Glomerular visceral epithelial cell (primary cell): ENCODE measurements around the gene TMEM117.
"Not testable (repeated sequence)": the region's sequence is repeated elsewhere in the genome, so short reads cannot be mapped to it uniquely, and the experiment has no call there.

Experiments used
- DNase-seq: peaks from one replicate; pipeline ENCODE4 v3.0.0-alpha.2; 2016; ENCODE audit errors: extremely low spot score

The TMEM117 gene

DNA sequence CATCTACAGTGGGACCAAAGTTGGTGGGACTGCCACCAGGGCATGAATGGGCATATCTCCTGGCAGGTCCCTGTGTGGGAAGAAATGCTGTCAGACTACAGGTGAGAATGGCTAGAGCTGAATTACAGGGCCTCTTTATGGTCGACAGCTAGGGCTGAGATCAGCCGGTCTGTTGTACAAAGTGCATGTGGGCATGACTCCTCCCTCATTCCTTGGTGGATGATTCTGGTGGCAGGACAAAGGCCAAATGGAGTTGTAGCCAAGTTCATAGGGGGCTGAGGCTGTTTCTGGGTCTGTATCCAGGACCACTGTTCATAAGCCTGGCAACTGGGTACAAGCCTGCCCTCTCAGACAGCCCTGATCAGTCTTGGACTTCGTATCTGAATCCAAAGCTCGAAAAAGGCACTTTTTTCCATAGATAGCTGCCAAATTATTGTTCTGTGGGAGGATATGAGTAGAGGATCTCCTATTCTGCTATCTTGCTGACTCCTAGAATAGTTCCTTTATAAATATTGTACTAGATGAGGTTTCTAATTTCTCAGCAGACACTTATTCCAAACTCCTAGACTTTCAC is 460.8 kb downstream of the TMEM117 start:
- DNase-seq: no peak

DNA sequence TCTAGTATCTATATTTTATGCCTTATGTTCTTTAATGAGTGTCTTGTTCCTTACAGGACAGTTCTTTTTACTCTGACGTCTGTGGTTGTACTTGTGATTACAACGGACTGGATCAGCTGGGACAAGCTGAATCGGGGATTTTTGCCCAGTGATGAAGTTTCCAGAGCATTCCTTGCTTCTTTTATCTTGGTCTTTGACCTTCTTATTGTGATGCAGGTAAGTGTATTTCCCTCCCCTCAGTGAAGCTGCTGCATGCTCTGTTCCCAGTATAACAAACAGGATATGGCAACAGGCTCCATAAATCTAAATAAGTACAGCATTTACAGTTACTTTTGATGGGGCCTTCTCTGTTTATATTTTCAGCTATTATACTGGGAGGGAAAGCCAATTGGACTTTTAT is 463.6 kb downstream of the TMEM117 start:
- no peak for DNase-seq

DNA sequence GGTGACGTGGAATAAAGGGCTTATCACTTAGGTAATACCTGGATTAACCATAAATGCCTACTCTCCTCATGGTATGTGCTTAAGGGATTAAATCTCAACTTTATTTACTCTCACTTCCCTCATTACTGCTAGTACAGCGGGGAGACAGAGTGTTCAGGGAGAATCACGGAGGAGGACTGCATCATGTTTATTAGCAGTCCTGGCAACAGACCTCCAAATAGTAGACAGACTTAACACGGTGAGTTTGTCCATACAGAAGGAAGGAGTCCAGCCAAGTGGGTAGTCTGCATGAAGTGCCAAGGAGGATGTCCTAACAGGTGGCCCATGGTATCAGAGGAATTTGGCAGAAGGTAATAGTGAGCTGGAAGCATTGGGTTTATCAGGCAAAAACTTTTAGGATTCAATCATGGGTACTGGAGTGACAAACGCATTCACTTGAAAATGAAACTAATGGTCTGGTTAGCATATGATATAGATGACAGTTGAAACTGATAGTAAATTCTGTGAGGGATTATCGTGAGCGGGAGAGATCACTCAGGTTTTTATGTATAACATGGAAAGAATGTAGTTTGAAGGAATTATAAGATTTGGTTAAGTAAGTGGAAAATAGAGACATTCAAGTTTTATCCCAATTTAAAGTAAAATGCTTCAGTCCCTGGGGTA is 471.8 kb downstream of the TMEM117 start:
- DNase-seq: no peak

DNA sequence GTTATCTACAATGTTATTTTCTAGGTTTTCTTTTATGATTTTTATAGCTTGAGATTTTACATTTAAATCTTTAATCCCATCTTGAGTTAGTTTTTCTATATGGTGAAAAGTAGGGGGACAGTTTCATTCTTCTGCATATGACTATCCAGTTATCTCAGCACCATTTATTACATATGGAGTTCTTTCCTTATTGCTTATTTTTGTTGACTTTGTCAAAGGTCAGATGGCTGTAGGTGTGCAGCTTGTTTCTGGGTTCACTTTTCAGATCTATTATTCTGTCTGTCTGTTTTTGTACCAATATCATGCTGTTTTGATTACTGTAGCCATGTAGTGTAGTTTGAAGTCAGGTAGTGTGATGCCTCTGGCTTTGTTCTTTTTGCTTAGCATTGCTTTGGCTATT is 477.3 kb downstream of the TMEM117 start:
- DNase-seq: no peak

DNA sequence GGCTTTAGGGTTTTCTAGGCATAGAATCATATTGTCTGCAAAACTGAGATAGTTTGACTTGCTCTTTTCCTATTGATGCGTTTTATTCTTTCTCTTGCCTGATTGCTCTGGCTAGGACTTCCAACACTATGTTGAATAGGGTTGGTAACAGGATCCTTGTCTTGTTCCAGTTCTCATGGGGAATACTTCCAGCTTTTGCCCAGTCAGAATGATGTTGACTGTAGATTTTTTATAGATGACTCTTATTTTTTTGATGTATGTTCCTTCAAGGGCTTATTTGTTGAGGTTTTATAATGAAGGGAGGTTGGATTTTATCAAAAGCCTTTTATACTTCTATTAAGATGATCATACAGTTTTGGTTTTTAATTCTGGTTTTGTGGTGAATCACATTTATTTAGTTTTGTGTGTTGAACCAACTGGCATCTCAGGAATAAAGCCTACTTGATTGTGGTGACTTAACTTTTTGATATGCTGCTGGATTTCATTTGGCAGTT is 478.2 kb downstream of the TMEM117 start:
- DNase-seq: no peak

DNA sequence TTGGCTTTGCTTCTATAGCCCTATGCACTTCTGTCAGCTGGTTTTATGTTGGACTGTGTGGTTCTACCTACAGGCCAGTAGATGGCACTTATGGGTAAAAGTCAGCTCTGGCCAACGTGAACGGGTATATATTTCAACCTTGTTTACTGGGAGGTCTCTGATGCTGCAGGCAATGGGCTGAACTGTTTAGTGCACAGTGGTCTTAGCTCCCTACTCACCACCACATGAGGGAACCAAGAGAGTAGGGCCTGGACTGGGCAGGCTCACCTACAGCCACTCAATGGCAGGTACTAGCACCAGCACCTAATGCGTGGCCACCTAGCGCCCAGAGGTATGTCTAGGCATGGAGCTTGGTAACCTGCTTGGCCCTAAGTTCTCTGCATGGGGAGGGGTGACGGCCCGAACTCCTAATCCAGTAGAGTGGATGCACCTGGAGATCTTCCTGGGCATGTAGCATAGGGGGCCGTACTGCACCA is 481.8 kb downstream of the TMEM117 start:
- peak; percentile 13 for DNase-seq

DNA sequence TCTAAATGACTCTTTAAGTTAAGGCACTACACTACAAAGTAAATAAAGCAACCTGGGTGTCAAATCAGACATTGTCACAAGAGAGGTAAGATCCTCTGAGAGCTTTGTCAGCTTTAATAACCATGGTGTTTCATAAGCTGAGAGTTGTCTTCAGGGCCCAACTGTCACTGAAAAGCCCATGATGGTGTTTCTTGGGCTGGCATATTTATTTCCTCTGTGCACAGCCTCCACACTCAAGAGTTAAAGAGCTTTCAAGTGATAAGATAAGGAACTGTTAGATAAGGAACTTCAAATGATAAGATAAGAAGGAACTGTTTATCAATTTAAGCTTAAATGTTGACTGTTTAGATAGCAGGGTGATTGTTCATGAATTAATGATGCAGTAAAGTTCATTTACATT is 495.4 kb downstream of the TMEM117 start:
- no peak for DNase-seq

DNA sequence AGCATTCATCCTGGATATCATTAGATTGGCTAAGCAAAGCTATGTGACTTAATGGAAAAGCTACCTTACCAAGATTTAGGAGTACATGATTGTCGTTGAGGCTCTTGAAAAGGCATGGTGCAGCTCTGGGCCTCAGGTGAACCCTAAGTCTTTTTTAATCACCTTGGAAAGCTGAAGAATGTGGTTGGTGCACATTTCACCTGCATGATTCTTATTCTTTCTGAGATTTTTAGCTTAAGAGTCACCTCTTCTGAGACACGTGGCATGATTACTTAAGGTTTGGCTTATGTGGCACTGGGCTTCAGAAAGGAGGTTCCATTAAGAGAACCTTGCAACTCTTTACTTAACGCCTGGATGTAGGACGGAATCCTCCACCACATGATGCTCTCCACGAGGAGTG is 498.5 kb downstream of the TMEM117 start:
- no peak for DNase-seq

DNA sequence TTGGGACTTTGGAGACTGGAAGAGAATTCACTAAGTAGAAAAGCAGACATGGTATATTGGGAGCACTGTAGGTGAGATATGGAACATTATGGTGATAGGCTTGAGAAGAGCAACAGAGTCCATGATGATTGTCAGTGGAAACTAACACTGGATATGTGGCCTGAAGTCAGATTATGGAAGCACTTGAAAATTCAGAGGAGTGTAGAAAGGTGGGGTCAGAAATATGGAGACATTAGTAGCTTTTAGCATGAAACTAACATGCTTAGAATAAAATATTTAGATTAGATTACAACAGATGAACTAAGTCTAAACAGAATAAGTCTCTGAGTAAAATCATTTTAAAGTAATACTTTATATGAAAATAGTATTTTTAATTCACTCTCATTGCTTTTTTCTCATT is 499.1 kb downstream of the TMEM117 start:
- no peak for DNase-seq

DNA sequence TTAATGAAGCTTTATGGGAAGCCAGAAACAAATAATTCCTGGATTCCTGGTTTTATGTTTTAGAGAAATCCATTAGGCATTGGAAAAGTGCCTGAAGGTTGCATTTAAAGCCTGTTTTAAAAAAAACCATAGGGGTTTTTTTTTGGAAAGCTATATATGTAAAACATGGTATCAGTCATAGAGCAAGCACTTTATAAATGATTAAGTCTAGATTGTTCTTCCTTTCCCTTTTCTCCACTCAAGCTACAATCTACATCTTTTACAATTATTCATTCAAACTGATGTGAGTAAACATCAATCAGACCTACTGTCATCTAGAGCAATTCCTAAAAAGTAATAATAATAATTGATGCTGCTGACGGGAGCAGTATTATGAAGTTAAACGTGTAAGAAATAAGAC is 500.7 kb downstream of the TMEM117 start:
- DNase-seq: no peak

DNA sequence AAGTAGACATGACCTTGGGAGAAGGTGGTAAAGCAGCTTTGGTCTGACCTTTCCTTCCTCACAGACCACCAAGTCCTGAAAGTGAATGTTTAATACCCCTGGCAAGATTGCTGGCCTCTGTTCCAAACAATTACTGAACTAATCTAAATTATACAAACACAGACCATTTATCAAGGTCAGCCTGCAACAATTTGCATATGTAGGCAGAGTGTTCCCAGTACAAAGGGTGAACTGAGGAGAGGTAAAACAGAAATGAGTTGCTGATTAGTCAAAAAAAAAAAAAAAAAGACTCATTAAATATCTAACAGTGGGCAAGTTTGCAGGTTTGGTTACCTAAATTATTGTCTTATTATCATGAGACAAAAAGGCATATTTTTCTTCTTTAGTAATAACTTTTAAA is 506.5 kb downstream of the TMEM117 start:
- no peak for DNase-seq

DNA sequence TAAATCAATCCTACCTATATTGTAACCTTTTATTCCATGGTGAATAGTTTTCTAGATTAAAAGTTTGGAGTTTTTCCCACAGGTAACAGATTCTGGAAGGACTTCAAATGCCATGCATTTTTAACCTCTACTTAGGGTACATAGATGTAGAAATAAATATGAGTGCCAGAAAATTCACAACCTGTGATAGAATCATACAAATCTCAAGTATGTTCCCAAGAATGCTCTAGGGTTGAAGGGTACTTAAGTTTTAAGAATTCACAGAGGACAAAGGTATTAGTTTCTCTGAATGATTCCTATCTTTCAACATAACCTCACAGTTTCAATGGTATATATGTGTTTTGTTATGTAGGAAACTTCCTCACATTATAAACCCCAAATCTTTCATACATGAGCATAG is 511.3 kb downstream of the TMEM117 start:
- no peak for DNase-seq

DNA sequence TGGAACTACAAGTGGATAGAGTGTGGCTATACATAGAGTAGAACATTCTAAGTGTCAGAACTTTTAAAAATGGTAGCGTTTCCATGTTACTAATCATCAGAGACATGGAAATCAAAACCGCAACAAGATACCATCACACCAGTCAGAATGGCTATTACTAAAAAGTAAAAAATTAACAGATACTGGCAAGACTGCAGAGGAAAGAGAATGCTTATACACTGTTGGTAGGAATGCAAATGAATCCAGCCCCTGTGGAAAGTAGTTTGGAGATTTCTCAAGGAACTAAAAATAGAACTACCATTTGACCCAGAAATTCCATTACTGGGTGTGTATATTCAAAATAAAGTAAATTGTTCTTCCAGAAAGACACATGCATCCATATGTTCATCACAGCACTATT is 521.6 kb downstream of the TMEM117 start:
- peak; percentile 8 for DNase-seq

DNA sequence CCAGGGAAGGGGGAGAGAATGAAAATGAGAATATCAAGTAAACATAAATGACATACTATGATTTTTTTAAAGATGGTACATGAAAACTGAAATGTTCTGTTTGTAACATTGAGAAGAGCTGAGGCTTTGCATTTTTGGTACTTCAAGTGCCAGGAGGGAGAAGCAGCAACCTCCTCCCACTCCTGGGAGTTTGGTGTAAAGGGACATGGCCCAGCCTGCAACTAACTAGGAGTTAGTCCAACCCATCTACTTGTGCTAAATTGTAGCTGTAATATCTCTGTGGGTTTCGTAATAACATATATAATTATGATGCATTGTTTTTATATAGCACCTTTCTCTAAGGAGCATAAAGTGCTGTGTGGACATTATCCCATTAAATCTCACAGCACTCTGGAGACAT is 522.8 kb downstream of the TMEM117 start:
- DNase-seq: no peak

DNA sequence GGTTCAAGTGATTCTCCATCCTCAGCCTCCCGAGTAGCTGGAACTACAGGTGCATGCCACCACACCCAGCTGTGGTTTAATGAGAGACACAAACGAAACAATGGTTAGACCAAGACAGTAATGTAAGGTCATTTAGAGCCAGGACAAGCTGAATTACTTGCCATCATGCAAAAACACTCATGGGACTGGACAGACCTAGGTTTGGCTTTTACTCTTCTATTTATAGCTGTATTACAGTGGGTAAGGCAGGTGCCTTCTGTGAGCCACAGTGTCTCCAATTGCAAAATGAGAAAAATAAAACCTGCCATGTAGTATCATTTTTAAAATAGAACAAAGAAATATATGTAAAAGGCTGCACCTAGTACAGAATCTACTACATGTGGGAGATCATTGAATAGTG is 527.1 kb downstream of the TMEM117 start:
- DNase-seq: no peak

DNA sequence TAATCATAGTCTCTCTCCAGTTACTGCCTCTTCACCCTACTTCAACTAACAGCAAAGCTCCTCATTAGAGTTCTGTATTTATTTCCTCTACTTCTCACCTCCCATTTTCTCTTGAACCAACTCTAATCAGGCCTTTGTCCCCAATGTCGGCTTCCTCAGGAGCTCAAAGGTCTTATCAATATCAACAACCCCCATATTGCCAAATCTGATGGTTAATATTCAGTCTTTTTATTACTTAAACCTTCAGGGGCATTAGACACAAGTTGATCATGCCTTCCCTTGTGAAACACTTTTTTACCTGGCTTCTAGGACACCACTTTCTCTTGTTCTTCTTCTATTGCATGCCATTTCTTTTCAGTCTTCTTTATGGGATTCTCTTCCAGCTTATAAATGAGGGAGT is 531.3 kb downstream of the TMEM117 start:
- DNase-seq: no peak

DNA sequence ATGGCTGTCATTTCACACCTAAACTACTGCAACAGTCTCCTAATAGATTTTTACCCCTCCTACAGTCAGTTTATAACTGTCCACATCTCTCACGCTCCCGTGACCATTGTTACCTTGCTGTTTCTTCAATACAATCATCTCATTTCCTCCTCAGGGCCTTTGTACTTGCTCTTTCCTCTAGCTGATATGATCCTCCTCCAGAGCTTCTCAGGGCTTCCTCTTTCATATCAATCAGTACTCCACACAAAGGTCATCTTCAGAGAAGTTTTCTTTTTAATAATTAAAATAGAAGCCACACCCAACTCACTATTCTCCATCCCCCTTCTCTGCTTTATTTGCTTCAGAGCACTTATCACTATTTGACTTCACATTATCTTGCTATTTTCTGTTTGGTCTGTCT is 532.0 kb downstream of the TMEM117 start:
- DNase-seq: no peak

DNA sequence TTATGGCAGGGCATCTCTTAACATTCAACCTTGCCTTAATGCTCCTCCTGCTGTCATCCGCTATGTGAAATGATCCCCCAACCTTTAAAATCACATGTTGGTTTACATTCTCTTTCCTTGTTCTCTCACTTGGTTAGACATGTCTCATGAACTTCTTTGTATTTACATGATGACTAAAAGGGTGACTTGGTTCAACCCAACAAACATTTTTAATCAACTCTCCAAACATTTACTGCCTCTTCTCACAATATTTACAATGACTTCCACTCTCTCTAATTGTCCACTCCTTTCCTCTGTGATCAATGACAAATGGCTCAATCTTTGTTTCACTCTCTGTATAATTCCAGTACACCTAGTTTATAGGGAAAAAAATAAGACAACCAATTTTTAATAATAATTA is 534.1 kb downstream of the TMEM117 start:
- DNase-seq: no peak

DNA sequence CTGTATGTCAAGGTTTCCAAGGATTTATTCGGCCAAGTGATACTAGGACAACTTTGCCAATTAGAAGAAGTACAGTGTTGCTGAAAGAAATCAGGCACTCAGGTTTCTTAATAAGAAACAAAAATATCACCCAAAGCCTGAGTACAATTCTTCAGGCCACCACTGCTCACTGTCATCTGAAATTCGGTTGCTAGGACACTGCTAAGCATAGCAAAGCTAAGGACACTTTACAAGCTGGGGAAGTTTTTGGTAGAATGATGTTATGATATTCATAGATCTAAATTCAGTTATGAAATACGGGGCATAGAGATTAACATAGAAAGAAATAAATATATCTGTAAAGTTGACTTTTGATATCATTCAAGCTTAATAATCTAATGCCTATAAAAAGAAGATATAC is 535.1 kb downstream of the TMEM117 start:
- no peak for DNase-seq

DNA sequence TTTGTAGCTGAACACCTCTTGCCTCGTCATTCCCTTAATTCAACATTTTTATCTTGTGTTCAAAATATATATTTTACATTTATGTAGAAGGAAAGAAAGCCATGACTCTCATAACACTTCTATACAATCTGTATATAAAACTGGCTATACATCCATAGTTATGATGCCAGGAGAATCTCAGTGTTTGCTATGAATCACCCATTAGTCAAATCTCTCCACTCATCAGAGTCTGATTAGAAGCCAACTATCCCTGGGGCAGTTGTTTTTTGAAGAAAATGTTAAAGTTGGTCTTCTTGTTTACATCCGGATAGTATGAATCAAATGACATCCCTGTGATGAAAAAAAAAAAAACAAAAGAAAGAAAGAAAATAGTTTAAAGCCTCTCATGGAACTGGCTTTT is 536.4 kb downstream of the TMEM117 start:
- DNase-seq: no peak

DNA sequence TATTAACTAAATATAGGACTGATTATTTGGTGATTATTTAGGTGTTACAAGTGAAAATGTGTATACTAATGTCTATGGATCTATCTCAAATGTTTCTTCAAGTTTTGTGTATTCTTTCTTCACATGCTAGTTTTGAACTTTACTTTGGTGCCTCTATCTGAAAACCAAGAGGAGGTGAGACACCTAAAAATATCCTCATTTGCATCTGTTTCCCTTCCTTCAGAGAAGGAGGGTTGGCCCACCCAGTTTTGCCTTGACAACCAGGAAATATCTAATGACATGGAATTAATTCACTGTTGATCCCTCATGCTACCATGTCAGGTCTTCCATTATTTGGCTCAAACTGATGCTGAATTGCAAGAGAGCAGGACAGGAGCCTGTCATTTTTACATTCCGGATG is 539.8 kb downstream of the TMEM117 start:
- no peak for DNase-seq

DNA sequence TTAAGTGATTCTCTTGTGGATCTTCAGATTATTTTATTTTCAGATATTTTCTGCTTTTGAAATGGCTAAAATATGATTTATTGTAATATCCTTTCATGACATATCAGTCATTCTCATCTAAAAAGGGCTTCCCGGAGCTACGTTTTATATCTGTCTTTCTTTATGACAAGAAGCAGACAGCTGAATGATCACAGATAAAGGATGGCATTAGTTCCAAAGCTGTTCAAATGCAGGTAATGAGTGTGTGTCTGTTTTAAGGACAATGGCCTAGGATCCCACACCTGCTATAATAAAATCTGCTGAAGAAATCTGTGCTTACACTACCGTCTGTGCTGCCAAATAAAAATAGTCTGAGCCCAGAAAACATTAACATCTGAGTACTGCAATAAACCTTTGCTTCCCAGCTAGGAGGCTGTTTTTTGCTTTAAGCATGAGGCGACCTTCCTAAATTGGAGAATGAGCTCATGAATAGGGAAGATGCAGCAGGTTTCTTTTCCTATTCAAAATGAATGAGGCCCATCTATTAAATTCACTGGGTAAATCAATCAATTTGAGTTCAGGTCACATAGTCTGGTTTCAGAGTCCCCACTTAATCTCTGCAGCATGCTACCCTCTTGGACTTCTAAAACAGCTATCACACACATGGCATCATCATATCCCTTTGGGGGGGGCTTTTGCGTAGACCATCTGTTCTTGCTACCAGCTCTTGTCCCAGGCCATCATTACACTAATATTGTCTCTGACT is 541.7 kb downstream of the TMEM117 start:
- no peak for DNase-seq

DNA sequence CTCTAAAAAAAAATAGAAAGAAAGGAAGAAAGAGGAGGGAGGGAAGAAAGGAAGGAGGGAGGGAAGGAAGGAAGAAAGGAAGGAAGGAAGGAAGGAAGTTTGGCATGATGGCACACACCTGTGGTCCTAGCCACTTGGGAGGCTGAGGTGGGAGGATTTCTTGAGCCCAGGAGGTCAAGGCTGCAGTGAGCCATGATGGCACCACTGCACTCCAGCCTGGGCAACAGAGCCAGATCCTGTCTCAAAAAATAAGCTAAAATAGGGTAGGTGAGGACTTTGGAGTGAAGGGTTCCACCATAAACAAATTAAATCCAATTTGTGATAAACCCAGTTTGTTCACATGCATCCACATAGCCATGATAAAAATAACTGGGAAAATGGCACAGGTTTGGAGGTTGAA is 543.2 kb downstream of the TMEM117 start:
- not testable (repeated sequence) for DNase-seq
